K562 (cell line): ENCODE measurements around the gene RPS10. TPM values are rescaled to one million over a fixed set of nuclear protein-coding genes. Genes with fewer than 3 reads are reported as not detected.

Experiments used
- BCL6 ChIP-seq: fragments of 250-450 bp; sonication (Bioruptor Pico); IDR thresholded peaks from 2 replicates; pipeline ENCODE4 v1.4.0; 2020
- MAFG ChIP-seq: fragments of 450-650 bp; conservative IDR thresholded peaks from 2 replicates; pipeline ENCODE4 v1.6.1; 2016; ENCODE audit warnings: missing genetic modification characterization, missing compliant biosample characterization
- NBN ChIP-seq: fragments of 450-650 bp; IDR thresholded peaks from 2 replicates; pipeline ENCODE4 v1.6.1; 2016; ENCODE audit warnings: low read depth, mild to moderate bottlenecking
- RBBP5 ChIP-seq: fragments of 200-600 bp; sonication (generic); IDR thresholded peaks from 2 replicates; pipeline ENCODE4 v1.6.1; 2012; ENCODE audit warnings: borderline replicate concordance, mild to moderate bottlenecking, low read length, control low read depth, inconsistent platforms; ENCODE audit not compliant: insufficient read depth, poor library complexity, severe bottlenecking
- ZBTB1 ChIP-seq: sonication (generic); formaldehyde crosslinking; IDR thresholded peaks from 2 replicates; pipeline ENCODE4 v1.8.1; 2023; ENCODE audit warnings: missing genetic modification reagents, low read depth, mild to moderate bottlenecking, borderline replicate concordance
- ZNF57 ChIP-seq: fragments of 450-650 bp; formaldehyde crosslinking; IDR thresholded peaks from 2 replicates; pipeline ENCODE4 v1.4.0; 2020; ENCODE audit warnings: mild to moderate bottlenecking, moderate library complexity
- polyA plus RNA-seq, 8 experiments: library from polyadenylated mRNA; depleted of rRNA in 4 of 8; stranded (reverse) in 5 of 8; unstranded in 3 of 8; fragments of >200 nt; fragmentation: Nextera tagmentation in 2 of 8; fragmentation: Illumina TruSeq in 1 of 8; extraction: Ambion mirVana in 2 of 8; extraction: Trizol in 1 of 8; gene quantifications; 2 replicates each; pipeline versions ENCODE4 v1.2.1 to v1.2.3, GENCODE V29; 2011 to 2014; ENCODE audit warnings: inconsistent platforms in 1 of 8, missing spikeins in 1 of 8
- total RNA-seq, 7 experiments: library from RNA; depleted of rRNA in 6 of 7; stranded (reverse); fragments of >200 nt in 6 of 7; fragmentation: Illumina TruSeq in 2 of 7; extraction: Trizol in 2 of 7; gene quantifications; 2 replicates each; pipeline versions ENCODE4 v1.2.1 to v1.2.3, GENCODE V29; 2011 to 2021; ENCODE audit warnings: low replicate concordance in 1 of 7
- TF ChIP-seq, protein P1 (sequence below): fragments of 450-650 bp; IDR thresholded peaks from 2 replicates; pipeline ENCODE4 v1.6.1; 2016; ENCODE audit warnings: low read depth
- TF ChIP-seq, protein P2 (sequence below): IDR thresholded peaks from 2 replicates; pipeline ENCODE4 v1.6.1; 2012; ENCODE audit warnings: low read depth, low read length, improper control_type of control experiment, borderline replicate concordance
- TF ChIP-seq, protein P3 (sequence below): sonication (generic); formaldehyde crosslinking; IDR thresholded peaks from 2 replicates; pipeline ENCODE4 v1.8.0; 2022; ENCODE audit warnings: missing genetic modification reagents, mild to moderate bottlenecking, borderline replicate concordance
- TF ChIP-seq, protein P4 (sequence below): fragments of 450-650 bp; IDR thresholded peaks from 2 replicates; pipeline ENCODE4 v1.7.0; 2016; ENCODE audit warnings: borderline replicate concordance

The RPS10 gene
- total and polyA plus RNA-seq, 9 of the 15 experiments (the other 6 are each of a cell fraction or from before 2014, with no cell fraction given), result 2,680 to 5,251 (median 3,876) TPM

DNA sequence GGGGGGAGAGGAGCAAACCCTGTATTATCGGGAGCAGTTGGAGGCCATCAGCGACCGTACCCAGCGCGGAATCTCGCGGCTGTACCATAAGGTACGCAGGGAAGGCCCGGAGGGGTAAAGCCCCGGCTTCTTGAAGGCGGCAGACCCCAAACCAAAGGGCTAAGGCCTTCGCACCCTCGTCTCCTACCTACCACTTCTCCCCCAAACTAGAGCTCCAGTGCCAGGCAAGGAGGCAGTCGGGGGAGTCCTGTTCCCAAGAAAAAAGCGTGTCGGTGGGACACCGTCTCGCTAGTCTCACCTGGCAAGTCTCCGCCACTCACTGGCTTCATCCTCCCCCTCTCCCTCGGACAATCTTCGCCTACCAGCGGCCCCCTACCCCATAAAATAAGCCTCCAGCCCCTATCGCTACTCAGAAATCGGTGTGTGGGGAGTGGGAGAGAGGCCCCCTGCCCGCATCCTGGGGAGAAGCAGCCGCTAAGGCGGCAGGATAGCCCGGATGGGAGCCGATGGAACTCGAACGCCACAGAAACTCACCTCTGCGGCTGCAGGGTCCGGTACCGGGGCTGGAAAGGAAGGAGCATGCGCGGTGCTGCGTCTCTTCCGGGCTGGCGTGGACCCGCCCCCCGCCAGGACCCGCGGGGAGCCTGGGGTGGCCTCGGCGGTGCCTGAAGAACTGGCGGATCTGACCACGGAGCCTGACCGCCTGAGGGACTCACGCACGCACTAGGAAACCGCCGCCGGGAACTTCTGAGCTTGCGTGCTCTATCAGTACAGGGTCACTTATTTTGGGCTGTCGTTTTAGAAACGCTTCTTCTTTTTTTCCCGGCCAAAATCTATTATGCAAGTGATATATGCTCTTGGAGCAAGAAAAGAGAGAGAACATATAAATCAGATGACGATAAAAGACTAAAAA, at the start of gene RPS10 (continued):
- TF ChIP-seq, protein P1, sequence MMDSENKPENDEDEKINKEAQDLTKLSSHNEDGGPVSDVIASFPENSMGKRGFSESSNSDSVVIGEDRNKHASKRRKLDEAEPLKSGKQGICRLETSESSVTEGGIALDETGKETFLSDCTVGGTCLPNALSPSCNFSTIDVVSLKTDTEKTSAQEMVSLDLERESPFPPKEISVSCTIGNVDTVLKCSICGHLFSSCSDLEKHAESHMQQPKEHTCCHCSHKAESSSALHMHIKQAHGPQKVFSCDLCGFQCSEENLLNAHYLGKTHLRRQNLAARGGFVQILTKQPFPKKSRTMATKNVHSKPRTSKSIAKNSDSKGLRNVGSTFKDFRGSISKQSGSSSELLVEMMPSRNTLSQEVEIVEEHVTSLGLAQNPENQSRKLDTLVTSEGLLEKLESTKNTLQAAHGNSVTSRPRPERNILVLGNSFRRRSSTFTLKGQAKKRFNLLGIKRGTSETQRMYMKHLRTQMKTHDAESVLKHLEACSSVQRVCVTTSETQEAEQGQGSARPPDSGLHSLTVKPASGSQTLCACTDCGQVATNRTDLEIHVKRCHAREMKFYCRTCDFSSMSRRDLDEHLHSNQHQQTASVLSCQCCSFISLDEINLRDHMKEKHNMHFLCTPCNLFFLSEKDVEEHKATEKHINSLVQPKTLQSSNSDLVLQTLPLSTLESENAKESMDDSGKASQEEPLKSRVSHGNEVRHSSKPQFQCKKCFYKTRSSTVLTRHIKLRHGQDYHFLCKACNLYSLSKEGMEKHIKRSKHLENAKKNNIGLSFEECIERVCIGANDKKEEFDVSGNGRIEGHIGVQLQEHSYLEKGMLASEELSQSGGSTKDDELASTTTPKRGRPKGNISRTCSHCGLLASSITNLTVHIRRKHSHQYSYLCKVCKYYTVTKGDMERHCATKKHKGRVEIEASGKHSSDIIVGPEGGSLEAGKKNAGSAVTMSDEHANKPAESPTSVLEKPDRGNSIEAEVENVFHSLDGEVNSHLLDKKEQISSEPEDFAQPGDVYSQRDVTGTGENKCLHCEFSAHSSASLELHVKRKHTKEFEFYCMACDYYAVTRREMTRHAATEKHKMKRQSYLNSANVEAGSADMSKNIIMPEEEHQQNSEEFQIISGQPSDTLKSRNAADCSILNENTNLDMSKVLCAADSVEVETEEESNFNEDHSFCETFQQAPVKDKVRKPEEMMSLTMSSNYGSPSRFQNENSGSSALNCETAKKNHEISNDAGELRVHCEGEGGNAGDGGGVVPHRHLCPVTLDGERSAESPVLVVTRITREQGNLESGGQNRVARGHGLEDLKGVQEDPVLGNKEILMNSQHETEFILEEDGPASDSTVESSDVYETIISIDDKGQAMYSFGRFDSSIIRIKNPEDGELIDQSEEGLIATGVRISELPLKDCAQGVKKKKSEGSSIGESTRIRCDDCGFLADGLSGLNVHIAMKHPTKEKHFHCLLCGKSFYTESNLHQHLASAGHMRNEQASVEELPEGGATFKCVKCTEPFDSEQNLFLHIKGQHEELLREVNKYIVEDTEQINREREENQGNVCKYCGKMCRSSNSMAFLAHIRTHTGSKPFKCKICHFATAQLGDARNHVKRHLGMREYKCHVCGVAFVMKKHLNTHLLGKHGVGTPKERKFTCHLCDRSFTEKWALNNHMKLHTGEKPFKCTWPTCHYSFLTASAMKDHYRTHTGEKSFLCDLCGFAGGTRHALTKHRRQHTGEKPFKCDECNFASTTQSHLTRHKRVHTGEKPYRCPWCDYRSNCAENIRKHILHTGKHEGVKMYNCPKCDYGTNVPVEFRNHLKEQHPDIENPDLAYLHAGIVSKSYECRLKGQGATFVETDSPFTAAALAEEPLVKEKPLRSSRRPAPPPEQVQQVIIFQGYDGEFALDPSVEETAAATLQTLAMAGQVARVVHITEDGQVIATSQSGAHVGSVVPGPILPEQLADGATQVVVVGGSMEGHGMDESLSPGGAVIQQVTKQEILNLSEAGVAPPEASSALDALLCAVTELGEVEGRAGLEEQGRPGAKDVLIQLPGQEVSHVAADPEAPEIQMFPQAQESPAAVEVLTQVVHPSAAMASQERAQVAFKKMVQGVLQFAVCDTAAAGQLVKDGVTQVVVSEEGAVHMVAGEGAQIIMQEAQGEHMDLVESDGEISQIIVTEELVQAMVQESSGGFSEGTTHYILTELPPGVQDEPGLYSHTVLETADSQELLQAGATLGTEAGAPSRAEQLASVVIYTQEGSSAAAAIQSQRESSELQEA, result no peak
- TF ChIP-seq RBBP5 (peak; percentile 100), NBN (no peak; the same call in 1 of the 2 replicates), BCL6 (CRISPR knock-in tag) (no peak), ZBTB1 (peak; percentile 95), MAFG (tag) (no peak), ZNF57 (no peak)
- TF ChIP-seq, protein P2, sequence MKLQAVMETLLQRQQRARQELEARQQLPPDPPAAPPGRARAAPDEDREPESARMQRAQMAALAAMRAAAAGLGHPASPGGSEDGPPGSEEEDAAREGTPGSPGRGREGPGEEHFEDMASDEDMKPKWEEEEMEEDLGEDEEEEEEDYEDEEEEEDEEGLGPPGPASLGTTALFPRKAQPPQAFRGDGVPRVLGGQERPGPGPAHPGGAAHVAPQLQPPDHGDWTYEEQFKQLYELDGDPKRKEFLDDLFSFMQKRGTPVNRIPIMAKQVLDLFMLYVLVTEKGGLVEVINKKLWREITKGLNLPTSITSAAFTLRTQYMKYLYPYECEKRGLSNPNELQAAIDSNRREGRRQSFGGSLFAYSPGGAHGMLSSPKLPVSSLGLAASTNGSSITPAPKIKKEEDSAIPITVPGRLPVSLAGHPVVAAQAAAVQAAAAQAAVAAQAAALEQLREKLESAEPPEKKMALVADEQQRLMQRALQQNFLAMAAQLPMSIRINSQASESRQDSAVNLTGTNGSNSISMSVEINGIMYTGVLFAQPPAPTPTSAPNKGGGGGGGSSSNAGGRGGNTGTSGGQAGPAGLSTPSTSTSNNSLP, result no peak
- TF ChIP-seq, protein P3, sequence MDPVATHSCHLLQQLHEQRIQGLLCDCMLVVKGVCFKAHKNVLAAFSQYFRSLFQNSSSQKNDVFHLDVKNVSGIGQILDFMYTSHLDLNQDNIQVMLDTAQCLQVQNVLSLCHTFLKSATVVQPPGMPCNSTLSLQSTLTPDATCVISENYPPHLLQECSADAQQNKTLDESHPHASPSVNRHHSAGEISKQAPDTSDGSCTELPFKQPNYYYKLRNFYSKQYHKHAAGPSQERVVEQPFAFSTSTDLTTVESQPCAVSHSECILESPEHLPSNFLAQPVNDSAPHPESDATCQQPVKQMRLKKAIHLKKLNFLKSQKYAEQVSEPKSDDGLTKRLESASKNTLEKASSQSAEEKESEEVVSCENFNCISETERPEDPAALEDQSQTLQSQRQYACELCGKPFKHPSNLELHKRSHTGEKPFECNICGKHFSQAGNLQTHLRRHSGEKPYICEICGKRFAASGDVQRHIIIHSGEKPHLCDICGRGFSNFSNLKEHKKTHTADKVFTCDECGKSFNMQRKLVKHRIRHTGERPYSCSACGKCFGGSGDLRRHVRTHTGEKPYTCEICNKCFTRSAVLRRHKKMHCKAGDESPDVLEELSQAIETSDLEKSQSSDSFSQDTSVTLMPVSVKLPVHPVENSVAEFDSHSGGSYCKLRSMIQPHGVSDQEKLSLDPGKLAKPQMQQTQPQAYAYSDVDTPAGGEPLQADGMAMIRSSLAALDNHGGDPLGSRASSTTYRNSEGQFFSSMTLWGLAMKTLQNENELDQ (CRISPR knock-in tag), result no peak
- TF ChIP-seq, protein P4, sequence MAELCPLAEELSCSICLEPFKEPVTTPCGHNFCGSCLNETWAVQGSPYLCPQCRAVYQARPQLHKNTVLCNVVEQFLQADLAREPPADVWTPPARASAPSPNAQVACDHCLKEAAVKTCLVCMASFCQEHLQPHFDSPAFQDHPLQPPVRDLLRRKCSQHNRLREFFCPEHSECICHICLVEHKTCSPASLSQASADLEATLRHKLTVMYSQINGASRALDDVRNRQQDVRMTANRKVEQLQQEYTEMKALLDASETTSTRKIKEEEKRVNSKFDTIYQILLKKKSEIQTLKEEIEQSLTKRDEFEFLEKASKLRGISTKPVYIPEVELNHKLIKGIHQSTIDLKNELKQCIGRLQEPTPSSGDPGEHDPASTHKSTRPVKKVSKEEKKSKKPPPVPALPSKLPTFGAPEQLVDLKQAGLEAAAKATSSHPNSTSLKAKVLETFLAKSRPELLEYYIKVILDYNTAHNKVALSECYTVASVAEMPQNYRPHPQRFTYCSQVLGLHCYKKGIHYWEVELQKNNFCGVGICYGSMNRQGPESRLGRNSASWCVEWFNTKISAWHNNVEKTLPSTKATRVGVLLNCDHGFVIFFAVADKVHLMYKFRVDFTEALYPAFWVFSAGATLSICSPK, result no peak
